ENCODE data around the gene UTP25. TPM values are rescaled to one million over a fixed set of nuclear protein-coding genes. Genes with fewer than 3 reads are reported as not detected.
A peak's percentile ranks its signal among the peaks of the same experiment; 100 is the strongest.

The UTP25 gene
- total RNA-seq, 1 donor from 2014 or later: 5.6 TPM

GRCh38 chr1:209838537-209838936 is 10.8 kb downstream of the UTP25 start:
- no peak for DNase-seq (ENCODE audit: low read depth, low spot score)

- peak; percentile 97 for DNase-seq (ENCODE audit: low read depth, low spot score)
These were observed 12.2 kb downstream of the UTP25 start for GRCh38 chr1:209839875-209840546.

- no peak for DNase-seq (ENCODE audit: low read depth, low spot score)
These were observed 12.8 kb downstream of the UTP25 start for GRCh38 chr1:209840611-209841010.

GRCh38 chr1:209844695-209845407 is 17.1 kb downstream of the UTP25 start:
- DNase-seq (ENCODE audit: low read depth, low spot score): no peak

- no peak for DNase-seq (ENCODE audit: low read depth, low spot score)
These were observed 17.6 kb downstream of the UTP25 start for GRCh38 chr1:209845408-209845725.

GRCh38 chr1:209849388-209849787 is 21.6 kb downstream of the UTP25 start:
- DNase-seq (ENCODE audit: low read depth, low spot score): no peak

- DNase-seq (ENCODE audit: low read depth, low spot score): peak; percentile 27
These were observed 22.7 kb downstream of the UTP25 start for GRCh38 chr1:209850342-209850979.

GRCh38 chr1:209853676-209854075 is 25.9 kb downstream of the UTP25 start:
- no peak for DNase-seq (ENCODE audit: low read depth, low spot score)

GRCh38 chr1:209854196-209854595 is 26.4 kb downstream of the UTP25 start:
- no peak for DNase-seq (ENCODE audit: low read depth, low spot score)

GRCh38 chr1:209855006-209855405 is 27.2 kb downstream of the UTP25 start:
- DNase-seq (ENCODE audit: low read depth, low spot score): no peak

- no peak for DNase-seq (ENCODE audit: low read depth, low spot score)
These were observed 27.9 kb downstream of the UTP25 start for GRCh38 chr1:209855623-209856022.

- no peak for DNase-seq (ENCODE audit: low read depth, low spot score)
These were observed 30.9 kb downstream of the UTP25 start for GRCh38 chr1:209858561-209859103.

- peak; percentile 64 for DNase-seq (ENCODE audit: low read depth, low spot score)
These were observed 32.6 kb downstream of the UTP25 start for GRCh38 chr1:209860293-209860881.

- DNase-seq (ENCODE audit: low read depth, low spot score): no peak
These were observed 33.5 kb downstream of the UTP25 start for GRCh38 chr1:209861242-209861641.

- DNase-seq (ENCODE audit: low read depth, low spot score): no peak
These were observed 34.9 kb downstream of the UTP25 start for GRCh38 chr1:209862391-209863356.

GRCh38 chr1:209863766-209864485 is 36.2 kb downstream of the UTP25 start:
- no peak for DNase-seq (ENCODE audit: low read depth, low spot score)

- DNase-seq (ENCODE audit: low read depth, low spot score): no peak
These were observed 38.4 kb downstream of the UTP25 start for GRCh38 chr1:209866201-209866600.

GRCh38 chr1:209869291-209870149 is 41.7 kb downstream of the UTP25 start:
- DNase-seq (ENCODE audit: low read depth, low spot score): no peak

GRCh38 chr1:209870151-209870831 is 42.5 kb downstream of the UTP25 start:
- no peak for DNase-seq (ENCODE audit: low read depth, low spot score)

Data from pulmonary artery endothelial cell (primary cell).